Prostate gland (tissue), 2 donors: ENCODE measurements around the gene IFNW1. TPM values are rescaled to one million over a fixed set of nuclear protein-coding genes. Genes with fewer than 3 reads are reported as not detected.
"Not testable (repeated sequence)": the region's sequence is repeated elsewhere in the genome, so short reads cannot be mapped to it uniquely, and the experiment has no call there.

Experiments
- DNase-seq: peaks from one replicate; pipeline ENCODE4 v3.0.0-alpha.2; 2019; ENCODE audit warnings: low spot score
- H3K27ac ChIP-seq, 2 donors: fragments of 200-600 bp; sonication (generic); 2 replicates each; pipeline ENCODE4 v1.5.1; 2017 to 2019
- H3K27me3 ChIP-seq: fragments of 200-600 bp; sonication (generic); replicated peaks from 2 replicates; pipeline ENCODE4 v1.5.1; 2019; ENCODE audit not compliant: insufficient read depth
- H3K36me3 ChIP-seq, 2 donors: fragments of 200-600 bp; sonication (generic); 1 replicate in 1 of 2; 2 replicates in 1 of 2; pipeline versions ENCODE4 v1.5.1 to v1.8.1; 2017 to 2019
- H3K4me1 ChIP-seq: fragments of 200-600 bp; sonication (generic); replicated peaks from 2 replicates; pipeline ENCODE4 v1.5.1; 2019
- H3K4me3 ChIP-seq, 2 donors: fragments of 200-600 bp; sonication (generic); 2 replicates each; pipeline ENCODE4 v1.5.1; 2017 to 2019
- H3K9me3 ChIP-seq: fragments of 200-600 bp; sonication (generic); 2 replicates; pipeline ENCODE4 v1.5.1; 2017
- CTCF ChIP-seq, 4 experiments: fragments of 200-600 bp in 2 of 4; fragments of 450-650 bp in 2 of 4; sonication (generic) in 2 of 4; IDR thresholded peaks; 1 replicate in 3 of 4; 2 replicates in 1 of 4; pipeline ENCODE4 v1.5.1; 2016 to 2019; ENCODE audit warnings: antibody characterized with exemption in 4 of 4, mild to moderate bottlenecking in 2 of 4, moderate library complexity in 2 of 4
- POLR2A ChIP-seq: fragments of 450-650 bp; IDR thresholded peaks from one replicate; pipeline ENCODE4 v1.6.1; 2016; ENCODE audit warnings: antibody characterized with exemption, mild to moderate bottlenecking
- POLR2AphosphoS5 ChIP-seq: sonication (generic); formaldehyde crosslinking; IDR thresholded peaks from one replicate; pipeline ENCODE4 v1.6.1; 2017; ENCODE audit warnings: antibody characterized with exemption
- WGBS: methylation state at CpG from one replicate; pipeline ENCODE4 v1.1.5; 2018; 5-methylcytosine and 5-hydroxymethylcytosine counted together
- intact Hi-C: fragments of 100-400 bp; cut with DNase I; formaldehyde crosslinking; loops from one replicate; pipeline ENCODE4 v1.14.2; 2022
- total RNA-seq, 2 donors: library from RNA; depleted of rRNA; stranded (reverse); fragments of >200 nt; gene quantifications; one replicate each; pipeline ENCODE4 v1.1.0, GENCODE V29; 2016

IFNW1 gene
- total RNA-seq = not detected

- Histone ChIP-seq H3K4me1 (no peaks in the 10 kb centered on the region), H3K27me3 (no peaks in the 10 kb centered on the region), H3K9me3 (no peaks in the 10 kb centered on the region), H3K36me3 (no peaks in the 10 kb centered on the region), H3K4me3 (no peak within 1 kb of the TSS), H3K27ac (no peak within 1 kb of the TSS)
- no peak for DNase-seq
- TF ChIP-seq CTCF (IDR thresholded peaks at IDR 0.05) (no peak), POLR2AphosphoS5 (no peak), POLR2A (no peak)
- intact Hi-C loops = no loop called here
- 14% methylated on average over 1 of the region's 1 CpG for WGBS
Measured at GRCh38 chr9:21141427-21141882, at the start of gene IFNW1. Gene IFNW1, minus strand, starts transcription at chr9:21141832. Its CDS starts 262 bp downstream, at chr9:21141570.

GRCh38 chr9:21187487-21187886 is 45.9 kb upstream of the IFNW1 start, which contains the start of gene IFNA4:
Gene IFNA4, minus strand, starts transcription at chr9:21187587. Its CDS starts 56 bp downstream, at chr9:21187531.
- intact Hi-C loops, H3K4me3 ChIP-seq, DNase-seq, H3K9me3 ChIP-seq, H3K36me3 ChIP-seq, H3K27me3 ChIP-seq, H3K4me1 ChIP-seq, H3K27ac ChIP-seq: not testable (repeated sequence)
- whole genome bisulfite sequencing = 87% methylated on average over 3 of the region's 3 CpGs

GRCh38 chr9:21182810-21183736 is 41.4 kb upstream of the IFNW1 start:
- TF ChIP-seq CTCF (IDR thresholded peaks at IDR 0.05) = peak in 1 of 4 experiments; percentile 28
- DNase-seq, intact Hi-C loops, H3K9me3 ChIP-seq, H3K27me3 ChIP-seq, H3K4me3 ChIP-seq, H3K27ac ChIP-seq, H3K36me3 ChIP-seq, H3K4me1 ChIP-seq: not testable (repeated sequence)
- 48% methylated on average over 4 of the region's 4 CpGs for WGBS

GRCh38 chr9:21174671-21175070 is 33.0 kb upstream of the IFNW1 start:
- no peak for DNase-seq
- H3K36me3 ChIP-seq = no peaks in the 10 kb centered on the region
- no peaks in the 10 kb centered on the region for H3K27me3 ChIP-seq
- TF ChIP-seq POLR2A = no peak
- TF ChIP-seq CTCF (IDR thresholded peaks at IDR 0.05) = no peak
- TF ChIP-seq POLR2AphosphoS5 = no peak
- no peak overlapping the region for H3K4me3 ChIP-seq
- H3K27ac ChIP-seq = no peak overlapping the region
- 86% methylated on average over 2 of the region's 2 CpGs for WGBS
- intact Hi-C loops = no loop called here
- no peaks in the 10 kb centered on the region for H3K9me3 ChIP-seq
- no peaks in the 10 kb centered on the region for H3K4me1 ChIP-seq

- Histone ChIP-seq H3K27ac (no peak overlapping the region), H3K36me3 (no peaks in the 10 kb centered on the region), H3K4me3 (no peak overlapping the region), H3K9me3 (no peaks in the 10 kb centered on the region), H3K4me1 (no peaks in the 10 kb centered on the region), H3K27me3 (no peaks in the 10 kb centered on the region)
- intact Hi-C loops = no loop called here
- DNase-seq = no peak
- 93% methylated on average over 3 of the region's 3 CpGs for WGBS
- TF ChIP-seq CTCF (IDR thresholded peaks at IDR 0.05) (no peak), POLR2A (no peak), POLR2AphosphoS5 (no peak)
Measured at GRCh38 chr9:21172156-21172555, 30.5 kb upstream of the IFNW1 start.
